IMR-90 (cell line): ENCODE results near the gene ALOX12. TPM values are rescaled to one million over a fixed set of nuclear protein-coding genes. Genes with fewer than 3 reads are reported as not detected.
A peak's percentile ranks its signal among the peaks of the same experiment; 100 is the strongest.

ENCODE experiments used
- ATAC-seq: fragments of 200-7000 bp; cut with Tn5 transposase; 2 replicates; pipeline ENCODE4 v1.9.1; 2020; ENCODE audit warnings: low read depth, mild to moderate bottlenecking, moderate library complexity
- BruUV-seq: library from RNA; stranded (reverse); fragments of 400-500 nt; replicated peaks from 2 replicates; lab custom pipeline; 2021; lab: Mats Ljungman, UMichigan
- CTCF ChIA-PET: fragments of 300-600 bp; formaldehyde crosslinking; extraction: SDS; loops from one replicate; lab custom pipeline; 2021; ENCODE audit warnings: antibody characterized with exemption; lab: Yijun Ruan, JAX
- POLR2A ChIA-PET: fragments of 300-600 bp; sonication (Branson Sonifier 250); formaldehyde crosslinking; loops from one replicate; lab custom pipeline; 2022; ENCODE audit warnings: antibody characterized with exemption; ENCODE audit not compliant: unreplicated experiment; lab: Charles Lee
- DNase-seq: peaks from one replicate; pipeline ENCODE4 v3.0.0; 2013
- H2AFZ ChIP-seq: replicated peaks from 2 replicates; pipeline ENCODE3; 2013; ENCODE audit warnings: low read length, mild to moderate bottlenecking; ENCODE audit not compliant: poor library complexity
- H2AK5ac ChIP-seq: 2 replicates; pipeline ENCODE4 v1.6.1; 2013; ENCODE audit warnings: low read depth, low read length, inconsistent platforms
- H2AK9ac ChIP-seq: replicated peaks from 2 replicates; pipeline ENCODE3; 2013; ENCODE audit warnings: mild to moderate bottlenecking, low read depth, low read length, moderate library complexity; ENCODE audit not compliant: poor library complexity
- H2BK120ac ChIP-seq: 2 replicates; pipeline ENCODE4 v1.6.1; 2013; ENCODE audit warnings: low read depth, low read length, inconsistent platforms
- H2BK15ac ChIP-seq: 3 replicates; pipeline ENCODE4 v1.6.1; 2013; ENCODE audit warnings: low read depth, low read length, inconsistent platforms
- H2BK20ac ChIP-seq: 2 replicates; pipeline ENCODE4 v1.6.1; 2013; ENCODE audit warnings: low read depth, mild to moderate bottlenecking, inconsistent platforms, low read length, moderate library complexity
- H2BK5ac ChIP-seq: 2 replicates; pipeline ENCODE4 v1.6.1; 2013; ENCODE audit warnings: mild to moderate bottlenecking, low read depth, low read length, inconsistent platforms; ENCODE audit not compliant: poor library complexity, severe bottlenecking
- H3K14ac ChIP-seq: replicated peaks from 2 replicates; pipeline ENCODE4 v1.6.1; 2013; ENCODE audit warnings: low read depth, low read length, inconsistent platforms
- H3K18ac ChIP-seq: 2 replicates; pipeline ENCODE4 v1.6.1; 2013; ENCODE audit warnings: low read depth, low read length, control low read depth
- H3K23ac ChIP-seq: 2 replicates; pipeline ENCODE4 v1.6.1; 2013; ENCODE audit warnings: low read depth, low read length, inconsistent platforms
- H3K27ac ChIP-seq: 2 replicates; pipeline ENCODE4 v1.5.1; 2013; ENCODE audit warnings: mild to moderate bottlenecking, control low read depth, low read length; ENCODE audit not compliant: insufficient read depth
- H3K27me3 ChIP-seq: 2 replicates; pipeline ENCODE4 v1.6.1; 2013; ENCODE audit warnings: low read length; ENCODE audit not compliant: control insufficient read depth, insufficient read depth
- H3K36me3 ChIP-seq: 2 replicates; pipeline ENCODE4 v1.6.1; 2013; ENCODE audit warnings: low read length, mixed read lengths; ENCODE audit not compliant: control insufficient read depth, insufficient read depth
- H3K4ac ChIP-seq: 2 replicates; pipeline ENCODE4 v1.6.1; 2013; ENCODE audit warnings: low read depth, low read length, inconsistent platforms
- H3K4me1 ChIP-seq: 2 replicates; pipeline ENCODE4 v1.6.1; 2013; ENCODE audit warnings: low read length, mixed read lengths; ENCODE audit not compliant: control insufficient read depth, insufficient read depth
- H3K4me2 ChIP-seq: 2 replicates; pipeline ENCODE4 v1.6.1; 2013; ENCODE audit warnings: low read depth, mild to moderate bottlenecking, control low read depth, low read length, moderate library complexity
- H3K4me3 ChIP-seq: 2 replicates; pipeline ENCODE4 v1.5.1; 2013; ENCODE audit warnings: low read depth, mild to moderate bottlenecking, control low read depth, low read length, moderate library complexity; ENCODE audit not compliant: insufficient read depth
- H3K56ac ChIP-seq: 2 replicates; pipeline ENCODE4 v1.6.1; 2013; ENCODE audit warnings: low read length, inconsistent platforms; ENCODE audit not compliant: insufficient read depth; ENCODE audit errors: extremely low read depth
- H3K79me1 ChIP-seq, 2 experiments: 2 replicates each; pipeline ENCODE4 v1.6.1; 2013; ENCODE audit warnings: low read length in 2 of 2, inconsistent platforms in 1 of 2, low read depth in 1 of 2
- H3K9ac ChIP-seq: 2 replicates; pipeline ENCODE4 v1.6.1; 2013; ENCODE audit warnings: low read depth, low read length, control low read depth
- H3K9me1 ChIP-seq: 2 replicates; pipeline ENCODE4 v1.6.1; 2013; ENCODE audit warnings: low read length, inconsistent platforms; ENCODE audit not compliant: insufficient read depth
- H3K9me3 ChIP-seq: 2 replicates; pipeline ENCODE4 v1.6.1; 2013; ENCODE audit warnings: low read length; ENCODE audit not compliant: control insufficient read depth, insufficient read depth
- H4K20me1 ChIP-seq: 2 replicates; pipeline ENCODE4 v1.6.1; 2013; ENCODE audit warnings: low read length, inconsistent platforms; ENCODE audit not compliant: insufficient read depth
- H4K5ac ChIP-seq: 2 replicates; pipeline ENCODE4 v1.6.1; 2013; ENCODE audit warnings: mild to moderate bottlenecking, low read depth, low read length, control low read depth
- H4K8ac ChIP-seq, 2 experiments: 2 replicates each; pipeline ENCODE4 v1.6.1; 2013; ENCODE audit warnings: low read depth in 2 of 2, low read length in 2 of 2, control low read depth in 1 of 2, inconsistent platforms in 1 of 2
- H4K91ac ChIP-seq: 2 replicates; pipeline ENCODE4 v1.6.1; 2013; ENCODE audit warnings: low read depth, low read length, inconsistent platforms; ENCODE audit not compliant: insufficient read depth
- BHLHE40 ChIP-seq: fragments of 150-350 bp; IDR thresholded peaks from 2 replicates; pipeline ENCODE4 v1.6.1; 2016; ENCODE audit warnings: mild to moderate bottlenecking, low read depth, low read length
- CTCF ChIP-seq: conservative IDR thresholded peaks from 2 replicates; pipeline ENCODE4 v1.5.1; 2012; ENCODE audit warnings: mild to moderate bottlenecking, low read depth, low read length, improper control_type of control experiment
- ELK1 ChIP-seq: fragments of 150-350 bp; IDR thresholded peaks from 2 replicates; pipeline ENCODE4 v1.6.1; 2016; ENCODE audit warnings: low read depth, mild to moderate bottlenecking, low read length, moderate library complexity, borderline replicate concordance
- FOS ChIP-seq: fragments of 150-350 bp; IDR thresholded peaks from 2 replicates; pipeline ENCODE4 v1.6.1; 2016; ENCODE audit warnings: low read depth, low read length
- MAFK ChIP-seq: IDR thresholded peaks from 2 replicates; pipeline ENCODE4 v1.6.1; 2012; ENCODE audit warnings: low read depth, low read length, improper control_type of control experiment
- MXI1 ChIP-seq: IDR thresholded peaks from 2 replicates; pipeline ENCODE4 v1.6.1; 2012; ENCODE audit warnings: low read depth, mild to moderate bottlenecking, low read length, moderate library complexity, borderline replicate concordance
- NFE2L2 ChIP-seq: fragments of 150-350 bp; IDR thresholded peaks from 2 replicates; pipeline ENCODE4 v1.6.1; 2016; ENCODE audit warnings: low read depth, mild to moderate bottlenecking, low read length
- POLR2A ChIP-seq: IDR thresholded peaks from 2 replicates; pipeline ENCODE4 v1.6.1; 2012; ENCODE audit warnings: mild to moderate bottlenecking, low read depth, low read length
- RAD21 ChIP-seq: IDR thresholded peaks from 2 replicates; pipeline ENCODE4 v1.6.1; 2012; ENCODE audit warnings: low read length, improper control_type of control experiment
- WGBS, 2 experiments: methylation state at CpG; one replicate each; pipeline versions ENCODE4 v1.1.5 to v1.1.7; 2013; ENCODE audit warnings: missing lambda C conversion rate in 2 of 2; ENCODE audit not compliant: insufficient read length in 1 of 2; ENCODE audit errors: extremely low coverage in 2 of 2; 5-methylcytosine and 5-hydroxymethylcytosine counted together
- dilution Hi-C: fragments of 300-500 bp; cut with HindIII; formaldehyde crosslinking; loops from one replicate; pipeline ENCODE4 v1.14.3; 2018; ENCODE audit warnings: low sequenced_read_pairs; ENCODE audit not compliant: unreplicated experiment
- in situ Hi-C: fragments of 300-500 bp; cut with MboI; formaldehyde crosslinking; loops from 3 replicates; pipeline ENCODE4 v1.14.3; 2019; ENCODE audit warnings: low sequenced_read_pairs, inconsistent platforms, mixed read lengths
- intact Hi-C: fragments of 100-400 bp; cut with micrococcal nuclease; formaldehyde crosslinking; loops from 2 replicates; pipeline ENCODE4 v1.10.0; 2022
- polyA plus RNA-seq, 3 experiments: library from polyadenylated mRNA; depleted of rRNA; stranded (reverse); fragments of >200 nt; gene quantifications; 2 replicates each; pipeline ENCODE4 v1.2.3, GENCODE V29; 2012; ENCODE audit warnings: low replicate concordance in 1 of 3
- total RNA-seq: library from RNA; depleted of rRNA; stranded (reverse); fragments of >200 nt; gene quantifications from 2 replicates; pipeline ENCODE4 v1.2.3, GENCODE V29; 2012

Gene ALOX12
- total and polyA plus RNA-seq, 2 of the 4 experiments (the other 2 are of a cell fraction), result 0.03 TPM; not detected in 1

- intact Hi-C loops, result no loop called here
- Histone ChIP-seq H2BK120ac (no peak overlapping the region), H3K27ac (no peak overlapping the region), H4K91ac (no peak overlapping the region), H3K18ac (no peak overlapping the region), H2BK15ac (no peak overlapping the region), H3K9me3 (no peaks in the 10 kb centered on the region), H2BK5ac (no peak overlapping the region), H3K36me3 (peaks cover 23% of the 10 kb centered on the region), H4K8ac (no peak overlapping the region), H2AK5ac (no peak overlapping the region), H3K9me1 (no peaks in the 10 kb centered on the region), H3K14ac (no peak overlapping the region), H4K5ac (no peak overlapping the region), H2BK20ac (no peak overlapping the region), H3K9ac (no peak overlapping the region), H3K56ac (no peak overlapping the region), H2AFZ (peak overlapping the region; percentile 51), H3K4me1 (peaks cover 8% of the 10 kb centered on the region; the same call in 1 of the 2 replicates), H3K4me3 (no peak overlapping the region), H3K4me2 (no peak overlapping the region), H3K4ac (no peak overlapping the region), H4K20me1 (no peaks in the 10 kb centered on the region; the same call in 1 of the 2 replicates), H3K27me3 (no peaks in the 10 kb centered on the region), H3K79me1 (no peaks in the 10 kb centered on the region), H3K23ac (no peak overlapping the region), H2AK9ac (no peak overlapping the region)
- BruUV-seq, result no TSS peak
- in situ Hi-C loops, result no loop called here
- TF ChIP-seq MAFK (no peak), NFE2L2 (no peak), MXI1 (no peak), RAD21 (no peak), CTCF (no peak), POLR2A (no peak), BHLHE40 (peak; percentile 66; the same call in 1 of the 2 replicates), ELK1 (no peak), FOS (no peak)
- DNase-seq, result peak; percentile 61
- CTCF ChIA-PET, result no interaction called here
- ATAC-seq, result peak; percentile 53
- no CpG with 5 or more reads among the region's 9 CpGs for WGBS, 2 experiments
- dilution Hi-C loops, result no loop called here
- POLR2A ChIA-PET, result no interaction called here
Measured at GRCh38 chr17:6994666-6995256, 1.1 kb upstream of the ALOX12 start.
